HG03571 (cell line): Measurements from ENCODE around the gene ATP1A4.
"Not testable (repeated sequence)": the region's sequence is repeated elsewhere in the genome, so short reads cannot be mapped to it uniquely, and the experiment has no call there.

Source experiments
- ATAC-seq: cut with Tn5 transposase; IDR thresholded peaks from one replicate; pipeline ENCODE4 v1.9.1; 2021; ENCODE audit not compliant: unreplicated experiment

Gene ATP1A4

DNA sequence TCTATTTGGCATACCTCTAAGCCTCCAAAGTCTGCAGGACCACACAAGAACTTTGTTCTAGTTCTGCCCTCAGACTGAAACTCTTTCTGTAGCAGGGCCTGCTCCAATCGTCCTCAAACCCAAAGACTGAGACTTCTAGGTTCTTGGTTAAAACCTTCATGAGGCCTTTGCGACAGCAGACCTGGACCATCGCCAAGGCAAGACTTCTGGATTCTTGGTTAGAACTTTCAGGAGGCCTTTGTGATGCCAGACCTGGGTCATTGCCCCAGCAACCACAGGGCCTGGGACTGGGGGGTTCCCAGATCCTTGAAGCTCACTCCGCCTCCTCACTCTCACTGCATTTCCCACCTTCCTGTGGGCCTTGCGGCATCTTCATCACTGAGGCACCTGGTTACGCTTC is at the start of gene ATP1A4:
Gene ATP1A4, plus strand, starts transcription at position 301 of the 400 bp plus-strand sequence. CDS start 438 bp downstream, outside the sequence.
- no peak for ATAC-seq

DNA sequence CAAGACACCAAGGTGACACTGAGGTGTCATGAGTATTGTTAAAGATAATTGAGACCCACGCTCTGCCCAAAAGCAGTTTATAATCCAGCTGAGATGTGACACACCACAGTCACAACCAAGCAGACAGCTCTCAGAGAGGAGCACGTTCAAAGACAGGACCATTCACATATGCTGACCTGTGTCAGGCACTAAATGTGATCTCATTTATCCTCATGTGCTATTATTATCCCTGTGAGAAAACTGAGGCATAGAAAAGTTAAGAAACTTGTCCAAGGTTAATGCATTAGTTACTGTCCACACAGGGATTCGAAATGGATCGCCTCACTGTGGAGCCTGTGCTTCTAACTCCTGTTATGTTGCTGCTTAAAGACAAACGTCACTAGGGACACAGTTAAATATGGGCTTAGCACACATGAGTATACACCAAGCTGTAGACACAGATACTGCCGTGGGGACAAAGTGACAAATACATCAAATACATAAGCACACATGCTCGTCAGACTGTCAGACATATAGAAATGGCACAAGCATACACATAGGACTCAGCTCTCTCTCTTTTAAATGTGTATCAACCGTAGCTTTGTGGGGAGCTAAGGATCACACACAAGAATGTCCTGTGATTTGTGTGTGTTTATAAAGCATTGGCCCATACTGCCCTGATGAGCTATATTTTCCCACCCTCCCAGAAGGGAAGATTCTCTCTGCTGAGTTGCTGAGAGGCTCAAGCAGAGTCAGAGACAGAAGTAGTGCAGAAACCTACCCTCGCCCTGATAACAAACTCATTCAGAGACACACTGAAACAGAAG is 49.5 kb upstream of the ATP1A4 start:
- ATAC-seq = no peak

DNA sequence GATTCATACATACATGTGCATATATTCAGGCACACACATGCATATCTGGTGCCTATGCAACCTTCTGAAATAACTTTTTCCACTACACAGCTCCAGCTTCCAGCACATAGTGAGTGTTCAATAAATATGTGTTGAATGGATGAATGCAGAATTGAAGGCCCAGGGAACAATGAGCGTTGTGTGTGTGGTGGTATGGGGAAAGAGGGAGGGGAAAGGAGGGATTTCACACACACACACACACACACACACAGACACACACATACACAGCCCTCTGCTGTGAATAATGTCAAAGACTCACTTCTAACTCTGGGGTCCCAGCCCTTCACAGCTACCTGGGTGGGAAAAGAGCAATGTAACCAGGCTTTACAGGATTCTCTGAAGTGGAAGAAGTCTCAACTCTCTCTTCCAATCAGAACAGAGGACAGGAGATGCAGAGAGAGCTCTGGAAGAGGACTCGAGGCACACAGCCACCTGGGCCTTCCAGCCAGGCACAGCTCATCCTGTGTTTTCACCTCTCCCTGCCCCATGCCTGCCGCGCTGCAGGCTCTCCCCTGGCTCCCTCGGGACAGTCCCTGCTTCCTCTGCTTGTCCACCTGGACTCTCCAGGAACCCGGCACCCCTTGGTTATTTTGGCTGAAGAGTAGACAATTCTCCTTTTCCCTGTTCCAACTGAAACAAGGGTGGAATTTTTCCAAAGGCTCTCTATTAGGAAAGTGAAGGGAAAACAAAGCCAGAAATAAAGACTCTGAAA is 47.6 kb upstream of the ATP1A4 start:
- ATAC-seq = no peak

DNA sequence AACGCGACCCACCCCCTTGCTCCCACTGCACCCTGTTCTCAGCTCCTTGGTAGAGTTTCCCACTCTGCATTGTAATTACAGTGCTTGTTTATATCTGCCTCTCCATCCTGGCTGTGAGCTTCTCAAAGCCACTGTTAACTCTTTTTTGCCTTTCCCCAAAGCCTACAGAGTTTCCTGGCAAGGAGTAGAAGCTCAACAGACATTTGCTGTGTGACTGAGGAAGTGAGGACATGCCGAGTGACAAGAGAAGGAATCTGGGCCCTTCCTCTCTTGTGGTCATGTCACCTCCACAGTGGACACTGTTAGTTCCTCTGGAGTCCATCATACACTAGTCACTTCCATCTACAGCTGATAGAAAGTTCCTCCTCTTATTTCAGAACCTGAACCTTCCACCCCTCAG is 46.9 kb upstream of the ATP1A4 start:
- ATAC-seq = no peak

DNA sequence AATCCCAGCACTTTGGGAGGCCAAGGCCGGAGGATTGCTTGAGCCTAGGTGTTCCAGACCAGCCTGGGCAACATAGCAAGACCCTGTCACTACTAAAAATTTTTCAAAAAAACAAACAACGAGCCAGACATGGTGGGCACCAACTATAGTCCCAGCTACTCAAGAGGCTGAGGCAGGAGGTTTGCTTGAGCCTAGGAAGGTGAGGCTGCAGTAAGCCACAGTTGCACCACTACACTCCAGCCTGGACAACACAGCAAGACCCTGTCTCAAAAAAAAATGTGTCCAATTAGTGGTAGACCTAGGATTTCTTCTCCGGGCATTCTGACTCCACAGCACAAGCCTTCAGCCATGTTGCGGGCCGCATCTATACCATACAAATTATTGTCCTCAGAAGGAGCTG is 46.2 kb upstream of the ATP1A4 start:
- ATAC-seq = no peak

DNA sequence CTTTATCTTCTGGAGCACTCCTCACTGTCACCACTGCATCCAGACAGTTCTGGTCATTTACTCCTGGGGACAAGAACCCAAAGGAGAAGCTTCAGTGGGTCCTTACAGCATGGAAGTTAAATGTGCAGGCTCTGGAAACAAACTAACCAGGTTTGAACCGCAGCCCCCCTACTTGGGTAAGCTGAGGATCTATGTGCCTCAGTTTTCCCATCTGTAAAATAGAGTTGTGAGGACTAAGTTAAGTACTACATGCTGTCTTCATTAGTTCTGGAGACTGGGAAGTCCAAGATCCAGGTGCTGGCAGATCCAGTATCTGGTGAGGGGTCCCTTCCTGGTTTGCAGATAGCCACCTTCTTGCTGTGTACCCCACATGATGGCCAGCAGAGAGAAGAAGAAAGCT is 43.9 kb upstream of the ATP1A4 start:
- no peak for ATAC-seq

DNA sequence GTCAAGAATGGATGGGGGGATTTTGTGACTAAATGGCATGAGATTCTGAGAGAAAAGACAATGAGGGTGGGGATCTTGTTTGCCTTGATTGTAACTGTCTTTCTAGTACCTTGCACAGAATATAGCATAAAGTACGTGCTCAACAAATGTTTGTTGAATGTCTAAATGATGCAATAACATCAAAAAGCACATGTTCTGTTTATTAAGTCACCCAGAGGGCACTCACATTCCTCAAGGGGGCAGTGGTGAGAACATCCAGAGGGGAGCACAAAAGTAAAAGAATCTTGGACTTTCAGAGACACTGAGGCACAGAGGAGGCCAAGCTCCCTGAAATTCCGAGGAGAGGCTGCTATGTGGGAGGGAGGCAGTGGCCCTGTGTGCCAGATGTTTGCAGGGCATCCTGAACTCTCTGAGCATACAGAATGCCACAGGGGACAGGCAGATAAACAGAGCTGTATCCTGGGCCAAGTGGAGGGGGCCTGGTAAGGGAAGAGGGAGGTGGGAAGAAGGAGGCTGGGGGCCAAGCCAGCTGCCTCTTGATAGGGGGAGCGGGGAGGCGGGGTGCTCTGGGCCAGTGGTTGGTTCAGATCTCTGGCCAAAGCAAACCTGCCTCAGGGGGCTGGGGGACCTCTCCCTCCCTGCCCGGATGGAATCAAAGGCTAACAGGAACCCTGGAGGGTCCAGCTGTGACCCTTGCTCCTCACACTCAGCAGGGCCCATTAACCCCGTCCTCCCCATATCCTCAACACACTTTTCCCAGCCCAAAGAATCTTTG is 42.3 kb upstream of the ATP1A4 start:
- ATAC-seq = no peak

DNA sequence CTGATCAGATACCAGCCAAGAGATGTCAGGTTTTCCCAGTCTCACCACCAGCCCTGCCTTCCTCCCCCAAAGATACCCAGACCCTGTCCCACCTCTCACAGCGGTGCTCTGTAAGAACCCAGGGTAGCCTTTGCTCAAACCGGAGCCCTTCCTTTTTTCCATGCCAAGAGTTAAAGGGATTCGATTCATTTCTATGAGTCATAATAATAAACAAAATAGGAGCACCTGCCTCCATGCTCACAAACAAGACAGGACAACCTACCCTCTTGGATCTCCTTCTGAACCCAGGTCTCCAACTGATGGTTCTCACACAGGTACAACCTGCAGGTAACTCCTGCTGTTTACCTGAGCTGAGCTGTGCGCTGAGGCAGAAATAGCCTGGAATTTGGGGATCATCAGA is 41.7 kb upstream of the ATP1A4 start:
- no peak for ATAC-seq

DNA sequence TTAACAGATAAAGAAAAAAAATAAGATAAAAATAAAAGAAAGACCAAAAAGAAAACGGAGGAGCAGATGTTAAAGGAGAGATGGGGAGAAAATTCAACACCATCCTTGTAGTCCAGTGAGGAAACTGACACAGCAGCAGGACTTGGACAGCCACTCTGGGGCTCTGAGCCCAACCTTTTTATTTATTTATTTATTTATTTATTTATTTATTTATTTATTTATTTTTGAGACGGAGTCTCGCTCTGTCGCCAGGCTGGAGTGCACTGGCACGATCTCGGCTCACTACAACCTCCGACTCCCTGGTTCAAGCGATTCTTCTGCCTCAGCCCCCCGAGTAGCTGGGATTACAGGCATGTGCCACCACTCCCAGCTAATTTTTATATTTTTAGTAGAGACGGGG is 39.9 kb upstream of the ATP1A4 start:
- ATAC-seq = not testable (repeated sequence)

DNA sequence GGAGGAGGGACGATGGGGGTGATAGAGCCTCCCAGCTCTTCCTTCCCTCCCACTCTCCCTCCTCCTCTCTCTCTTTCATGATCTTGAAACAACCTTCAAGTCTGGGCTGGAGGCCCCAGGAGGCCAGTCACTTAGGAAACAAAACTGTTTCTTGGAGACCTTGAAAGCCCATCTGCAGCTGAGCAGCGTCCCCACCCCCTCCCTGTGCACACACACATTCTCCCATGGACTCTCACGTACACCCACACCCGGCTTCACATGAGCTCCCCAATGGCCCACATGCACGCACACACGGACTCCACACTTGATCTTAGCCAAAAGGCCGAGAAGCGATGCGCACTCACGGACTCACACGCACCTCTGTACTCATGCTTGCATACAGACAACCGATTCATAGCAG is 39.0 kb upstream of the ATP1A4 start:
- no peak for ATAC-seq

DNA sequence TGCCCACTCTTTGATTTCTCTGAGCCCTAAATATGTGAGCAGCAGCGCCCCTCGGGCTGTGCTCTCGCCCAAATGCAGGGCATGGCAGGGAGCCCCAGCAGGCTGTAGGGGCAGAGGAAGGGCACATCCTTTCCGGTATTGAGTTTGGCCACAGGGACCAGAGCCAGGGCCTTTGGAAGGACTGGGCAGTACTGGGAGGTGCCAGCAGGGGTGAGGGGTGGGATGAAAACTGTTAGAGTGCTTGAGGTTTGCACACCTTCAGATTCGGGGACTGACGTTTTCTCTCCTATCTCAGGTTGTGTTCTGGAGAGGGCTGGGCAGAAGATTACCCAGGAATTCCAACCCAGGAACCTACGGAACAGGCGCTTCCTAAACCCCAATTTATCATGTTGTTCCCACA is 38.0 kb upstream of the ATP1A4 start:
- ATAC-seq = no peak

DNA sequence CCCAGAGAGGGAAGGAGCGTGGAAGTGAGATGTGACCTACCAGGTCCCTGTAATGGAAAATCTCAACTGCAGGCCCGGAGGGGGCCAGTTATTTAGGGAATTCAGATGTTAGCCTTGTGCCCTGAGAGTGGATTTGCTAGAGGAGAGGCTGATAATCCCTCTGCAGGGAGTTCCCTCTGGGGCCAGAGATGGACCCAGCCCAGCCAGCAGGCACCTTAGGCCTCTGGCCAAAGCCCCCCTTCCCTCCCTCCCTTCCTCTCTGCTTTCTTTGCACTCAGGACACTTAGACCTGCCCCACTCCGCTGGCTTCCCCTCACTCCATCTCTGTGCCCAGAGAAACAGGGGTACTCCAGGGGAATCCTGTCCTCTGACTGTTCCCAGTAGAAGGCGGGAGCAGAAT is 37.3 kb upstream of the ATP1A4 start:
- ATAC-seq = no peak

DNA sequence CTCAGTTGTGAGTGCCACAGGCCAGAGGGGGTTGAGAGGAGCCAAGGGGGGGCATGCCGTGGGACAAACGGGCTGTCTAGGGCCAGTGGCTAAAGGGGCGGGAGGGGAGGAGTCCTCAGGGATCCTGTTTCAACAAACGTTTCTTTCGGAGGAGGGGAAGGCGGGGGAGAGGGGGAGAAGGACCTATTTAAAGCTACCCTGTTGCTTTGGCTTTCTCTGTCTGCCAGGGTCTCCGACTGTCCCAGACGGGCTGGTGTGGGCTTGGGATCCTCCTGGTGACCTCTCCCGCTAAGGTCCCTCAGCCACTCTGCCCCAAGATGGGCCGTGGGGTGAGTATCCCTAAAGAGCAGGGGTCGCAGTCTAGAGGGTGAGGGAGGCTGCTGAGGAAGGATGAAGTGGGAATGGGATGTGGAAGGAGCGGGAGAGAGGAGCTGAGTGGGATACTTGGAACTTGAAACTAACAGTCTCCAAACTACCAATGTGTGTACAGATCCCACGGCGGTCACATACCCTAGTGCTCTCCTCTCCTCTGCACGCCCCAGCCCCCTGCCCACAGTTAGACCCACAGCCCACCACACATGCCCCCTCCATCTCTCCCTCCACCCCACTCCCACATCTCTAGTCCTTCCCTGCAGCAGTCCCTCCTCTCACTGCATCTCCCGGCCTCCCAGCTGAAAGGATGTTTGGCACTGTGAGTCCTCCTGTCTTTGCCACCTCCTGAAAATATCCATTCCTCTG is 35.7 kb upstream of the ATP1A4 start, which contains the start of gene ATP1A2:
Gene ATP1A2, plus strand, starts transcription at position 215 of the 738 bp plus-strand sequence. Its CDS starts 103 bp downstream, at position 318.
- ATAC-seq = no peak

DNA sequence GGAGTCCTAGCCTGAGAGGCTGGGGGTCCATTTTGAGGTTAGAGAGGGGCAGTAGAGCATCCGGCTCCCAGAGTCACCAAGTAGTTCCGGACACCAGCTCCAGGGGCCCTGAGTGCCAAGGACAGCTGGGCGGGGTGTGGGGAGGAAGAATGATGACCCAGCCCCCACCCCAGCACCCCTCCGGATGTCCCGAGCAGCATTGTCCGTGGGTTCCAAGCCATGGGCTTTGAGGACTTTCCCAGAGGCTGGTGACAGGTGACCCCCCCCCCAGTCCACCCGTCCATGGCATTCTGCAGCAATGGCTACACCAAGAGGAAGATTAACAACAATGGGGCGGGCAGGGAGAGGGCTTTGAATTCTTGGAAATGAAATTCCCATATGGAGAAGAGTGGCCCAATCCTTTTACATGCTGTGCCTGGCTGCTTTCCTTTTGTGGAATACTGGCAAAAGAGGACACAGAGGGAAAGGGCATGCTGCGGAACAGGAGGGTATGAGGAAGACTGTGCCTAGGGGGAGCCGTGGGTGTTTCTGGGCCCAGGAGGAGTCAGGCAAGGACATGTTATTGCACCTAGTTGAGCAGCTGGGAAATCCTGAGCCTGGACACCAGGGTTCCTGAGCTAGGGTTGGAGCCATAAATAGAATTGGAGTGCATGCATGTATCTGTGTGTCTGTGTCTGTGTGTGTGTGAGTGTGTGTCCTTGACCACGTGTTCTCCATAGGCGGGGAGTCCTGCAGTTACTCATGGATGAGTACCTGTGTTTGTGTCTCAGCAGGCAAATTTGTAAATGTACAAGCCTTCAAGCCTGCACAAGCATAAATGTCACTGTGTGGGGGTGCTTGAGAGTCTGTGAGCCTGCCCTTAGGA is 34.9 kb upstream of the ATP1A4 start:
- ATAC-seq = no peak

DNA sequence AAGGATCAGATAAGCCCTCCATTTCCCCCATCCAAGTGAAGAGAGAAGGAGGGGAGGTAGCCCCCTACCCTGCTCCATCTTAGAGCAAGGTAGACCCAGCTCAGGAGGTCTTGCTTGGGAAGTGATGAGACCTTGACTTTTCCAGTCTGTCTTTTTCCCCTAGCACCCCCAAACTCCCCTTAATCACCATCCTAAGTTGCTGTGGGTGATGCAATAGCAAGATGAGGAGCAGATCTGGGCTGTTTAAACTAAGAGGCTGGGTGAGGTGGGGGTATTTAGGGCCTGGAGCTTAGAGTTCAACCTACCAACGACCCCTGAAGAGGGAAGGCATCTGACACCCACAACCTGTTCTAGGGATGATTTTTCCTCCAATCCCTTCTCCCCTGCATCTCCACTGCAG is 34.1 kb upstream of the ATP1A4 start:
- no peak for ATAC-seq

DNA sequence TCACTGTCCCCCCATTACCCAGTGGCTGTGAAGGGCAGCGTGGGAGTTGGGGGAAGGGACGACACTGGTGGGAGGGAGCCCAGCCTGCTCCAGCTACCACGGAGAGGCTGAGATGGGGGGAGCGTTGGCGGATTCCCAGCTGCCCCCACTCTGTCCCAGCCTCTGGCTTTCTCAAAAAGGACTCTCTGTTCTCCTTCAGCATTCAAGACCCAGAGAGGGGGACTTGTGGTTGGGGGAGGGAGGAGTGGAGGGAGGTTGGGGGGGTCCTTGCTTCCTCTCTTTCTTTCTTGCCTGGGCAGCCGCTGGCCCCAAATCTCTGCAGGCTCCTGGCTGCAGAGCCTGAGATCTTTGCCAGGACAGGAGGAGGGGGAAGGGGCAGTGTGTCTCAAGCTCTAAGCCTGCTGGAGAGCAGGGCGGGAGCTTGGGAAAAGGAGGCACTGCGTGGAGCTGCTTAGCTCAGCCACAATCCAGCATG is 33.7 kb upstream of the ATP1A4 start:
- no peak for ATAC-seq

DNA sequence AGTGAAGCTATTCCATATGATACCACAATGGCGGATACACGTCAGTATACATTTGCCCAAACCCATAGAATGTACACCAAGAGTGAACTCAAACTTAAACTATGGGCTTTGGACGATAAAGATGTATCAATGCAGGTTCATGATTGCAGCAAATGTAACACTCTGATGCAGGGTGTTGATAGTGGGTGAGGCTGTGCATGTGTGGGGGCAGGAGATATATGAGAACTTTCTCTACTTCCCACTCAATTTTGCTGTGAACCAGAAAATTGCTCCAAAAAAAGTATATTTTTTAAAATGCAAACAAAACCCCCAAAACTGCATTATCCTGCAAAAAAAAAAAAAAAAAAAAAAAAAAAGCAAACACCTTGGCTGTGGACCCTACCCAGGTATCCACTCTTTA is 32.5 kb upstream of the ATP1A4 start:
- no peak for ATAC-seq

DNA sequence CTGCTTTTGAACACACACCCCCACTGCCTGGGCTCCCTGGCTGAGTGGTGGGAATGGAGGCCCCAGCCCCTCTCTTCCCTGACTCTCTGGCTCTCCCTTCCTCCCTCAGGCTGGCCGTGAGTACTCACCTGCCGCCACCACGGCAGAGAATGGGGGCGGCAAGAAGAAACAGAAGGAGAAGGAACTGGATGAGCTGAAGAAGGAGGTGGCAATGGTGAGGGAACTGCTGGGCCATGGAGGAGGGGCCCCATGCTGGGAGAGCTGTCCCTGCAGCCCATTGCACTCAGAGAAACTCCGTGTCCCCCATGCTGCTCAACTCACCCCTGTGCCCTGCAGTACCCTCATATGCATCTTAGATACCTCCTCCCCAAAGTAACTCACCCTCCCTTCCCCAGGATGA is 30.6 kb upstream of the ATP1A4 start:
- ATAC-seq = no peak

DNA sequence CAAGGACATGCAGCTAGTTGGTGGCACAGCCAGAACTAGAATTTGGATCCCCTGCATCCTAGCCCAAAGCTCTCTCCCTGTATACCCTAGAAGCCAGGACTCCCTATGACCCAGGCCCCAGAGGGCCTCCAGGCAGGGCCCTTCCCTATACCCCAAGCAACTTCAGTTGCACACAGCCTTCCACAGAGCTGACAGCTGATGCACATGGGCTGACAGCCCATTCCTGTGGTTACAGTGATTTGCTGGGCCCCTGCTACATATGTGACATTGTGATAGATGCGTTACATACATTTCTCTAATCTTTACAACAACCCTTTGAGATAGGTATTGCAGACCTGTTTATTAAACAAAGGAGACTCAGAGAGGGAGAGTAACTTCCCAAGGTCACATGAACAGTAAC is 30.0 kb upstream of the ATP1A4 start:
- no peak for ATAC-seq

DNA sequence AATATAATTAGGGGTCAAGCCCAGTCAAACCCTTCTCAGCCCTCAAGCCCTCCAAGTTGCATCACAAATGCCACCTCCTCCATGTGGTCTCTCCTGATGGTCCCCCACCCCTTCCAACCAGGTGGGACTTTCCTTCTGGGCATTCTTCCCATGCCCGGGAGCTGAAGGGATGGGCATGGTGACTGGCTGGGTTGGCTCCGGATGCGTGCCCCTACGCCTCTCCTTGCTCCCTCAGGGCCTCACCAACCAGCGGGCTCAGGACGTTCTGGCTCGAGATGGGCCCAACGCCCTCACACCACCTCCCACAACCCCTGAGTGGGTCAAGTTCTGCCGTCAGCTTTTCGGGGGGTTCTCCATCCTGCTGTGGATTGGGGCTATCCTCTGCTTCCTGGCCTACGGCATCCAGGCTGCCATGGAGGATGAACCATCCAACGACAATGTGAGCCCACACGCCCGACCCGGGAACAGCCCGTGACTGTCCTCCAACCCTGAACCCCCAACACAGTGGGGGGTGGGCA is 28.4 kb upstream of the ATP1A4 start:
- no peak for ATAC-seq
